NCI-H510A (cell line): ENCODE results near the gene LMBR1.

Source experiments
- DNase-seq: peaks from one replicate; lab custom pipeline; 2025; lab: John Stamatoyannopoulos, UW

LMBR1 gene

DNA sequence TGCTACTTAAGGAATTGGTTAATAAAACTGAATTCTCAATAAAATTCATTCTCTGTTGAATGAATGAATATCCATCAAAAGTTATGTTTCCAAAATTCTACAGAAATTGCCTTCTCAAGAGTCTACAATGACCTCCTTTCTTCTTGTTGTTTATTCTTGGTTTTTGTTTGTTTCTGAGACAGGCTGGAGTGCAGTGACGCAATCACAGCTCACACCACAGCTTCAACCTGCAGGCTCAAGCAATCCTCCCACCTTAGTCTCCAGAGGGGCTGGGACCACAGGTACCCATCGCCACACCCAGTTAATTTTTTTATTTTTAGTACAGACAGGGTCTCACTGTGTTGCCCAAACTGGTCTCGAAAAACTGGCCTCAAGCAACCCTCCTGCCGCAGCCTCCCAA lies 97.6 kb downstream of the LMBR1 start:
- DNase-seq = no peak

DNA sequence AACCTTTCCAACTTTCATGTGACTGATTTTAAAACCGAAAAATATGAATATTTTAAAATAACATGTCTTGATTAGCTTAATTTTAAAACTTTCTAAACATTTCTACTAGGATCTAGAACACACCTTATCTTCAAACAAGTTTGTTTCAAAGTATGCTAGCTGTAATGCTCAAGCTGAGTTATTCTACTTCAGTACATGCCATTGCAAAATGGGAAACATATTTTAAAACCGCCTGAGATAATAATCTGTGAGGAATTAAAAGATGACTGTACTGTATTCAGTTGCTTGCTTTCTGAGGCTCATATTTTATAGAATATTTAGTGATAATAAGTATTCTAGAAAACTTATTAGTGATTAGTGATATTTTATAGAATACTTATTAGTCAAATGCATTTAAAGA lies 99.6 kb downstream of the LMBR1 start:
- no peak for DNase-seq

DNA sequence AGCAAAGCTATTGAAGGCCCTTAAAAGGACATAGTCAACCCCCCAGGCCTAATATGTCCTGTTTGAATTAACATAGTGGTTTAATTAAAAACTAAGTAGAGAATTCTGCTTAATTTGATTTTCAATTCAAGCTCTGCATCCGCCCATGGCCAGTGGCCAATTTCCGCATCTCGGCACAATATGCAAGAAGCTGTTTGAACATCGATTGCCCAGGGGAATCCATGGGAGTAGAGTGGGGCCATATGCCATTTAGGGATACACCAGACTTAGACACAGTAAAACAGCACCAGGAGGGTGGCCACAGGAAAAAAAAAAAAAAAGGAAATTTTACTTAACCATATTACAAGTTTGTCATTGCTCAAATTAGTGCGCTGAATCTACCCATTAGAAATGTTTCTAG lies 100.4 kb downstream of the LMBR1 start:
- DNase-seq = no peak

DNA sequence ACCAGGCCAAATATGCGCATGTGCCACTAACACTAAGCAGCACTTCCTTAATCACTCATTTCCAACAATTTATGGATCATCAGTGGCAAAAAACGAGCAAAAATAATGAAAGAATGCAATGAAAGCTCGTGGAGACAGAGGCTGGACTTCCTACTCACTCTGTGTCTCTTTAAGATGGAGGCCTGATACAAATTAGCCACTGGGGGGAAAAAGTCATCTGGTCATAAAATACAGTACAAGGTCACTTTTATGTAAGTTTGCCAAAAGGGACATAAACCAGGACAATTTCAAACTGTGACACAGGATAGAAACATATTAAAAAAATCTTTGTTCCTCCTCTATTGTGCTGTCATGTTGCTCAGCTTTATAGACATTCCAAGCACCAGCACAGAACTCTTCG lies 101.7 kb downstream of the LMBR1 start:
- no peak for DNase-seq

DNA sequence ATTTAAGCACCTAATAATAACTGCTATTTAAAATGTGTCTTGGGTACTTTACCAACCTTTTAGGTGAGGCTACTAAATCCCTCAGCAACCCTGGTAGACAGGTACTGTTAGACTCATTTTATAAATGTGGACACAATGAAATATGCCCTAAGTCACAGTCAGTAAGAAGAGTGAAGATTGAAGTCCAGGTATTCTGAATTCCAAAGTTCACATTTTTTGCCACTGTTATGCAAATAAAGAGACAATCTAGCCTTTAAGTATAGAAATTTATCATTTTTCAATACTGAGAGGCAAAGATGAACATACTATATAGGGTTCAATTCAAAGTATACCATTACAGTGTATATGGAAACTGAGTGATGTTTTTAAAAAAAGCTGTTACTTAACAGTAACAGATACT lies 102.7 kb downstream of the LMBR1 start:
- no peak for DNase-seq

DNA sequence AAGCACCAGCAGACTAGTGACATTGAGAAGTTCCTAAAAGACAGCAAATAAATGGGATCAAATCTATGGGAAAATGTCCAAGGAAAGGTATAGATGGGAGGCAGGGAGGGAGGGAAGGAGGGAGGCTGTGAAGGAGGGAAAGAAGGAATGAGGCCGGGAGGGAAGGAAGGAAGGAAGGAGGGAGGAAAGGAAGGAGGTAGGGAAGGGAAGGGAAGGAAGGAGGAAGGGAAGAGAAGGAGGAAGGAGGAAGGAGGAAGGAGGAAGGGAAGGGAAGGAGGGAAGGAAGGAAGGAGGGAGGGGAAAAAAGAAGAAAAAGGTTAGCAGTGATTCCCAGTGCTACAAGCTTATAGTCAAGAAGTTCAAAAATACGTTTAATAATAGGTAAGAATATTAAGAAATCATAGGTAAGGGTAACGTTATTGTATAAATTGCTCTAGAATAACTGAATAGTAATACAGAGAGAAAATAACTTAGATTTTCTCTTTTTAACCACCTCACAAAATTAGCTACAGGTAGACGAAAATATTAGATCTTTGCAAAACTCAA lies 106.9 kb downstream of the LMBR1 start:
- no peak for DNase-seq

DNA sequence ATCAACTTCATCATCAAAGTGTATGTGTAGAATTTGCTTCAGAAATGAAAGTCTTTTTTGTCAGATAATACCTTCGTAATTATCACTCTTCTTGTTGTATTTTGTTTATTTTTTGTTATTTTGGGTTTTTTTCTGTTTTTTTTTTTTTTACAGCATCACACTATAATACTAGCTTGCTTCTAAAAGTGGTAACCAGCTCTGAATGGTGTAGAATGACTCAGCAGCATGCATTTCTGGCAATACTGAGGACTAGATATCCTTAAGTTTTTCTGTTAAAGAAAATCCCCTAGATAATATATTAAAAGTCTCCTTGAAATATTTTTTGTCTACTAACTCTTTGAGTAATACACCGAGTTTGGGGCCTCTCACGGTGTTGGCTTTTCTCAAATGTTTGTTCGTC lies 109.1 kb downstream of the LMBR1 start:
- DNase-seq = no peak

DNA sequence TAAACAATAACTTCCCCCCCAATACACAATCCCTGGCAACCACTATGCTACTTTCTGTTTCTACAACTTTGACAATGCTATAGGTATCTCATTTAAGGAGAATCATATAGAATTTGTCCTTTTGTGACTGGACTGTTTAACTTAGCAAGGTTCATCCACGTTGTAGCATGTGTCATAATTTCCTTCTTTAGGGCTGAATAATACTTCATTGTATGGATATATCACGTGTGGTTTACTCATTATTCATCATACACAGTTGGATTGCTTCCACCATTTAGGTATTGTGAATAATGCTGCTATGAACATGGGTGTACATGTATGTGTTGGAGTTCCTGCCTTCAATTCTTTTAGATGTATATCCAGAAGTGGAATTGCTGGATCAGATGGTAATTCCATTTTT lies 111.0 kb downstream of the LMBR1 start:
- no peak for DNase-seq

DNA sequence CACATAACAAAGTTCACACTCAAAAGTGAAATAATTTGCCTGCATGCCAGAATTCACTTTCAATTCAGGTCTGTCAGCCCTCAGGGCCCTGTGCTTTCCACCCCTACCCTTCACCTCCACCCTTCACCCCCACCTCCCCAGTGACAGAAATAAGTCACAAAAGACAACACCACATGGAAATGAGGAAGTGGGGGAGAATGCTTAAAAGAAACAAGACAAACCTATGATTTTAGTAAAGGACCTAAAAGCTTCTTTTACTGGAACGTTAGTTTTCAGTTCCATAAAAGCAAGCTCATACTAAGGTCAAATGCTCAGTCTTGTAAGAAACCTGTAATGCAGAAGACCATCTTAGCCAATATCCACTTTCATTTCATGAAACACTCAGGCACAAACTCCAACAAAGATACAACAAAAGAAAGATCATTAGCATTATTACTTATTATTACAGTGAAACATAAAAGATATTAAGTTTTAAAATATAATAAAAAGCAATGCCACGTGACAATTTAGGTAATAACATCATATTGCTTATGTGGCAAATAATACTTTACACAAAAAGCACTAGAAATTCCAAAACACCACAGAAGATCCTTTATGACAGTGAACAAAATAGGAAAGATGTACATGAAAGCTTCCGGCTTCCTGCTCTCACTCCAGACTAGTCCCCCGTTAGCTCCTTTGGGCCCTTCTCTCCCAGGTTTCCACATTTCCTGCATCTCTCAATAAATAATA lies 112.1 kb downstream of the LMBR1 start:
- DNase-seq = no peak

DNA sequence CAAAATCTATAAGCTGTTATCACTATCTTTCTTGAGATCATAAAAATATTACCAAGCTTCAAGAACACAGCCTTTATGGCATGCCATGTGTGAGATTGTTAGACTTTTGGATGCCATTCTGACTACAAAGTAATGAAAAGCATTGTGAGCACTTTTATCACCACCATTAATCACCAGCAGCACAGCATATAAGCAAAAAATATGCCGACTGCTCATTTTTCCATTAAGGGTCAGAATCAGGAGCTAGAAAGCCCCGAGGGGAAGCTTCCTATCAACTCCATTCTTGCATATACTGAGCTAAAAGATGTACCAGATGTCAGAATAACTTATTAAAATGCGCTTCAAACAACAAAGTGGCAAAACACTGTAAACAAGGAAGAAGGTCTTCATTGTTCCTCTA lies 114.3 kb downstream of the LMBR1 start:
- no peak for DNase-seq

DNA sequence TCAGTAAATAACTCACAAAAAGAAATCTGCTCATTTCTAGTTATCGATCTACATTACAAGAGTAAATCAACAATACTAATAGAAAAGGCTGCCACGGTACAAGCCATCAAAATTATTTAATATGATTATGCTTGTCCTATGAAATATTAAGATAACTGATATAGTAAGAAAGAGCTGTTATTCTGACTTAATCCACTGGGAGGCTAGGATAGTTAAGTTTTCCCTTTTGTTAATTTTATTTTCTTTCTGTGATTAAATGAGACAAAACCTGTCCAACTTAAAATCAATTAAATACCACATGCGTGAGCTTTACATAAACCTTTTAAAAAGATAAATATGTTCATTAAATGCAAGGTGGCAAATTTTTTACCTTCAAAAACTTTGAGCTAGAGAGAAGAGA lies 114.8 kb downstream of the LMBR1 start:
- DNase-seq = no peak

DNA sequence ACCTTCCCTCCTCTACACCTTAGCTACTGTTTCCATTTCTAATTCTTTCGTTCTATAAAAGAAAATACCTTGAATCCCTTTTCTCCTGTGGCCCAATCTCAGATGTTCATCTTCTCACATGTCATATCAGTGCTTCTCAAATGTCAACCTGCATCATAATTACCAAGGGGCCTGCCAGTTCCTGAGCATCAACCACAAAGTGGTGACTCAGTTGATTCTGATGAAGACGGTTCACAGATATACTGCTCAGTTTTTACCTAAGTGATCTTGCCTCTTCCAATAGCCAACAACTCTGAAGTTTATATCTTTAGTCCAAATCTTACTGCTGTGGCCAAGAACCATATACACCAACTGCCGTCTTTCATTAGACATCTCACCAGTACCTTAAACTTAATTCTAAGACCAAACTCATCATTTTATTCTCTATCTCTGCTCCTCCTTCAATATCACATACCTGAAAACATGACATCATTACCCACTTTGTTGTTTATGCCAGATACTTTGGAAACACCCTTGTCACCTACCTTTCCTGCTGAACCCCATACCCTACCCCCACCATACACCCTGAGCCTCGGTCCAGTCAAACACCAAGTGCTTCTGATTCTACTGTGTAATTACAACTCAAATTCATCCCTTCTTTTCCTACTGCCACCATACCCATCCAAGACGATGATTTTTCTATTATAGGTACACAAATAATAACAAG lies 115.5 kb downstream of the LMBR1 start:
- no peak for DNase-seq

DNA sequence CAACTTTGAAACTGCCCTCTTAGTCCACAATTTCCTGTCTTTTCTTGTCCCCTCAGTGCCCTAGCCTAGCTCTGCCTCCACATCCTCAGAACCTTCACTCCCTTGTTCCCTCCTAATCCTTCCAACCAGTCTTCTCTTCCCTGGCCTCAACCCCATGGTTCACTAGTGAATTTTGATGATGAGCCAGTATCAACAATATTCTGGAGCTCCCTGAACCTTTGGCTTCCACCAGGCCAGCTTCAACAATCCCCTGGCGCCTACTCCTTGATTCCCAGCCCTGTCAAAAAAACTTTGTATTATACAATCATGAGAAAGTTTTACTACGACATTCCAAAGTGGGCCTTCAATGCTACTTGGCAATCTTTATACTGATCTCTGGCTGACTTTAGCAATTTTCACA lies 116.5 kb downstream of the LMBR1 start:
- no peak for DNase-seq

DNA sequence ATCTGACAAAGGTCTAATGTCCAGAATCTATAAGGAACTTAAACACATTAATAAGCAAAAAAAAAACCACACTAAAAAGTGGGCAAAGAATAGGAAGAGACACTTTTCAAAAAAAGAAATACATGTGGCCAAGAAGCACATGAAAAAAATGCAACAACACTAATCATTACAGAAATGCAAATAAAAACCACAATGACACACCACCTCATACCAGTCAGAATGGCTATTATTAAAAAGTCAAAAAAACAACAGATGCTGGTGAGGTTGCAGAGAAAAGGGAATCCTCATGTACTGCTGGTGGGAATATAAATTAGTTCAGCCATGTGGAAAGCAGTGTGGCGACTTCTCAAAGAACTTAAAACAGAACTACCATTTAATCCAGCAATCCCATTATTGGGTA lies 119.0 kb downstream of the LMBR1 start:
- DNase-seq = no peak

DNA sequence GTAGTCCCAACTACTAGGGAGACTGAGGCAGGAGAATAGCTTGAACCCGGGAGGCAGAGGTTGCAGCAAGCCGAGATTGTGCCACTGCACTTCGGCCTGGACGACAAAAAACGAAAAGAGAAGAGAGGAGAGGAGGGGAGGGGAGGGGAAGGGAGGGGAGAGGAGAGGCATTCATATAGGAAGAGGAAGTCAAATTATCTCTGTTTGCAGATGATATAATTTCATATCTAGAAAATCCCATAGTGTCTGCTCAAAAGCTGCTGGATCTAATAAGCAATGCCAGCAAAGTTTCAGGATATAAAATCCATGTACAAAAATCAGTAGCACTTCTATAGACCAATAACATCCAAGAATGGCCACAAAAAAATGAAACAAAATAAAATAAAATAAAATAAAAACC lies 120.3 kb downstream of the LMBR1 start:
- no peak for DNase-seq

DNA sequence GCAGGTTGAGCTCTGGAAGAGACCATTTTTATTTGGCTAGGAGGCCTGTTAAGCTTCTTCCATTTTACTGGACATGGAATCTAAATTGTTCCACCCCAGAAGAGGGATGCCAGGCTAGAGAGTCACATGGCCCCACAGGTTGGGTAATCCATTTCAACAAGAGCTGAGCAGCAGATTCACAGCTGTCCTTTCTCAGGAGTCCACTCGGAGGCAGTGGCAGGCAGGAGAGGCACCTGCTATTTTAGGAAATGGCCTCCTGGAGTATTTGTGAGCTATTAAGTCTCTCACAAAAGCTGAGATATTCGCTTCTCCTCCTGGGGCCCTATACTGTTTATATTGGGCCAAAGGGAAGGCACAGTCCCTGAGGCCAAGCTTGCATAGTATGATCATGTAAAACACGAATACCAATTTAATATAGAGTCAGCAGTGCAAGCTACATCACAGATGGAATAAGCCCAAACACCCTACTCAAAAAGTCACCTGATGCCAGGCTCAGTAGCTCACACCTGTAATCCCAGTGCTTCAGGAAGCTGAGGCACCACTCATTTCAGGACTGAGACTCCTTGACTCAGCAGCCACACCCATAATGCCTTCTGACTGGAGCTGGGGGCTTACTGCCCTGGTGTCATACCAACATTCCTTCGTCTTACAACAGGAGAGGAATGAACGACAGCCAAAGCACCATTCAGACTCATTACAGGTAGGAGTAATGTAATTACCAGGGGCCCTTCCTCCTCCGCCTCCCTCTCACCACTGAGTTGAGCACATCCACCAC lies 124.1 kb downstream of the LMBR1 start:
- no peak for DNase-seq

DNA sequence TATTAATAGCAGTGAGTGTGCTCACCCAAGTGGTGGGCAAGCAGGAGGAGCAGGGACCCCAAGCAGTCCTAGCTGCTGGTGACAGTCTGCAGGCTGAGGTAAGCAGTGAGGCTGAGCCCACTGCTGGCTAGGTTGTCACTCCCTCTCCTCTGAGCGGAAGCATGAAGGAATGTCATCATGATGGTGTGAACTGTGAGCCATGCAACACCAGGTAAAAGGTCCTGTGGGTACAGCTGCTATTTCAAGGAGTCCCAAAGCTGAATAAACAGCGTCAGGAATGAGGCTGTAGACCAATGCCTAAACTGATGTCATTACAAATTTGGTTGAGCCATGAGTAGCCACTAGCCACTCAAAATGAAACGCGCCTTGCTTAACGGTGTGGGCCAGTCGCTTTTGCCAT lies 126.3 kb downstream of the LMBR1 start:
- DNase-seq = no peak

DNA sequence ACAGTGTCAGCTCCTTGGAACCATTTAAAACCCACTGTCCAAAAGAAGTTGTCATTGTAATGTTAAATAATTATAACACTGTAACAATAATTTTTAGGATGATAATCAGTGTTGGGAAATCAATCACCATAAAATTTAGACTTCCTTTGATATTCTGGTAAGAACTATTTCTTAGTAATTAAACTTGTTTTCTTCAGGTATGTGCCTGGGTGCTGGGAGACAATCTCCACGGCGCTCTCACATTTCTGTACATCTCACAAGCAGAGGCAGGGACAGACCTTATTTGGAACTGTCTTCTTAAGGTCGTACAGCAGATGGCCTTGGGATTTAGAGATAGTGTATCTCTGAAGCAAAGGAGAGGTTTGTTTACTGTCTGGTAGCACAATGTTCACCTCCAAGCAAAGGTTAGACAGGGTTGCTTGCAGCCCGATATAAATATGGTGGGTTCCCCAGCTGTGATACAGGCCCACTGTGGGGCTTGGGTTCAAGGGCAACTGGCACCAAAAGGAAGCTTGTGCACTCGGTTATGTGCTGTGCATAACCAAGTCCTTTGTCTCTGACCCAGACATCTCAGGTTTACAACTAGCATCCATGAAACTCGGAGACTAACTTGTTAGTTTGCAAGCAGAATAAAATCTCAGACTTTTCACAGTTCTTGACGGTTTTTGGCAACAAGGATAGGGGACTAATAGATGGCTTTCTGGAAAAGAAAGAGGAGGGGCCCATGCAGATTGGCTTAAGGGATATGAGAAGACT lies 126.9 kb downstream of the LMBR1 start:
- DNase-seq = no peak

DNA sequence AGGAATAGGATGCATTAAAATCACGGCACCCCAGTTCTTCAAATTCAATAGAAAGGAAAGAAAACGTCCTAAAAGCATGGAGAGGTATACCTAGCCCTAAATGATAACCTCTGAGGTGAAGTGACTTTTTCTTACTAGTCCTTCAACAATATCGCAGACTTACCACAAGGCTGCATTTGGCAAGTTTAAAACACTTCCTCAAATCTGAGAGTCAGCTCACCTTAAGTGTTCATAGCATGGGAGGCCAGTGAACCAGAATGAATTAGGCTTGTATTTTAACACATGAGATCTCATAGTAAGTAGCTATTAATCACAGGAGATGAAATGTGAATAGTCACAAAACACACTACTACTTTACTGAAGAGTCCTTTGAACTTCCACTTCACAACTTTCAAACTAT lies 128.2 kb downstream of the LMBR1 start:
- DNase-seq = no peak

DNA sequence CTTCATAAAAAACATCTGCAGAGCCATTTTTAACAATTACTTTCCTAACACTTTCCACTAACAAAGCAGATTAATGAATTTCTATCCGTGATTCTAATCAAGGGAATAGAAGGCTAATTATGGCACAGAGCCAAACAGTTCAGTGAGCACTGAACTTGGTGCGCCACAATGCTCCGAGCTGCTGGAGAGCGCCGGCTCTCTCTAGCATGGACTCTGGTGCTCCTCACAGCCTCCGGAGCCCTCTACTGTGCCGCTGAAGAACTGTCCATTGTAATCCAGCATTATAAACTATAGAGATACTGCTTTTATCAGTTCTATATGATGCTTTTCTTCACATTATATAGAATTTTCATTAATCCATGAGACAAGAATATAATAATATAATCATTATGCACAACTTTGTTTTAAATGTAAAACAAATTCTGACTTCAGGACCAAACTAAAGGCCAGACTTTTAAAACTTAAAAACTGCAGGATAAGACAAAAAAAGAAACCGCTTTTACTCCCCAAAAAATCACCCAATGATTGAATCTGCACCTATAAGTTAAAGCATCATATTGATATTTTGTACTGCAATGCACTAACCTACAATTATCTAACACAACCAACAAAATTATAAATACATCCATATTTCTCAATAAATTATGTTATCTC lies 128.8 kb downstream of the LMBR1 start:
- no peak for DNase-seq

DNA sequence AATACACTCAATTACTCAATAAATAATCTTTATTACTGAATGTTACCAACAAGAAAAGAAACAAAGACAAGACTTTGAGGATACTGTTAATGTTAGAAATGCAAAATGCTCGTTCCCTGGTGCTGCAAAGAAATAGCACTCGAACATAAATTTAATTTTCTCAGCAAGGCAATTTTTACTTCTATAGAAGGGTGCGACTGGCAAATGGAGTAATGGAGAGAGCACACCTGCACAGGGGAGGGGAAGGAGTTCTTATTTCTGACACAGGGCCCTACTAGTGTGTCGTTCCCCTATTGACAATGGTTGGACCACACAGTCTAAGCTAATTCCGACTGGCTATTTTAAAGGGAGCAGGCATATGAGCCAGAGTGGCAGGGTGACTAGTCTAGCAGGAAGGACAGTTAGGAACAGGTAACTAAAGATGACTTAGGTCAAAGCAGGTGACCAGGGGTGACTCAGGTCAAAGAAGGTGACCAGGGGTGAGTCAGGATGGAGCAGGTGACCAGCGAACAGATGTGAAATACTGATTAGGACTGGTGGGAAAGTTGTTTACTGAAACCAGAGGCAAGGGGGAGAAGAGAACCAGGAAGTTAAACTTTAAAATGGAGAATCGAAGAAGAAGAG lies 133.3 kb downstream of the LMBR1 start:
- no peak for DNase-seq
